ENCODE measurements around the gene TMEM259.

DNA sequence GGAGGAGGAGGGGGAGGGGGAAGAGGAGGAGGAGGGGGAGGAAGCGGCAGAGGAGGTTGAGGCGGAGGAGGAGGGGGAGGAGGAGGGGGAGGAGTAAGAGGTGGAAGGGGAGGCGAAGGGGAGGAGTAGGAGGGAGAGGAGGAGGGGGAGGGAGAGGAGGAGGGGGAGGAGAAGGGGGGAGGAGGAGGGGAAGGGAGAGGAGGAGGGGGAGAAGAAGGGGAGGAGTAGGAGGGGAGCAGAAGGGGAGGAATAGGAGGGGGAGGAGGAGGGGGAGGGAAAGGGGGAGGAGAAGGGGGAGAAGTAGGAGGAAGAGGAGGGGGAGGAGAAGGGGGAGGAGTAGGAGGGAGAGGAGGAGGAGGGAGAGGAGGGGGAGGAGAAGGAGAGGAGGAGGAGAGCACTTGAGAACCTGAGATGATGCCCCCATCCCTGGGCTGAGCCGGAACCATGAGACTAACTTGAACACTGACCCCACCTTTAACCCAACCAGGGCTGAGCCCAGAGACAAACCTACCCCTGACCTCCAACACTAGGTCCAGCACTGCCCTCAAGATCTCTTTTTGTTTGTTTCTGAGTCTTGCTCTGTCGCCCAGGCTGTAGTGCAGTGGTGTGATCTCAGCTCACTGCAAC, 31.5 kb upstream of the TMEM259 start:
- no peak for TF ChIP-seq CTCF (IDR thresholded peaks at IDR 0.05; ENCODE audit: insufficient read depth, low read length)
- no peak for TF ChIP-seq SPI1 (IDR thresholded peaks at IDR 0.05; ENCODE audit: borderline replicate concordance, low read depth)
- TF ChIP-seq GABPA (IDR thresholded peaks at IDR 0.05; ENCODE audit: low read depth): no peak
- TF ChIP-seq, protein P1, sequence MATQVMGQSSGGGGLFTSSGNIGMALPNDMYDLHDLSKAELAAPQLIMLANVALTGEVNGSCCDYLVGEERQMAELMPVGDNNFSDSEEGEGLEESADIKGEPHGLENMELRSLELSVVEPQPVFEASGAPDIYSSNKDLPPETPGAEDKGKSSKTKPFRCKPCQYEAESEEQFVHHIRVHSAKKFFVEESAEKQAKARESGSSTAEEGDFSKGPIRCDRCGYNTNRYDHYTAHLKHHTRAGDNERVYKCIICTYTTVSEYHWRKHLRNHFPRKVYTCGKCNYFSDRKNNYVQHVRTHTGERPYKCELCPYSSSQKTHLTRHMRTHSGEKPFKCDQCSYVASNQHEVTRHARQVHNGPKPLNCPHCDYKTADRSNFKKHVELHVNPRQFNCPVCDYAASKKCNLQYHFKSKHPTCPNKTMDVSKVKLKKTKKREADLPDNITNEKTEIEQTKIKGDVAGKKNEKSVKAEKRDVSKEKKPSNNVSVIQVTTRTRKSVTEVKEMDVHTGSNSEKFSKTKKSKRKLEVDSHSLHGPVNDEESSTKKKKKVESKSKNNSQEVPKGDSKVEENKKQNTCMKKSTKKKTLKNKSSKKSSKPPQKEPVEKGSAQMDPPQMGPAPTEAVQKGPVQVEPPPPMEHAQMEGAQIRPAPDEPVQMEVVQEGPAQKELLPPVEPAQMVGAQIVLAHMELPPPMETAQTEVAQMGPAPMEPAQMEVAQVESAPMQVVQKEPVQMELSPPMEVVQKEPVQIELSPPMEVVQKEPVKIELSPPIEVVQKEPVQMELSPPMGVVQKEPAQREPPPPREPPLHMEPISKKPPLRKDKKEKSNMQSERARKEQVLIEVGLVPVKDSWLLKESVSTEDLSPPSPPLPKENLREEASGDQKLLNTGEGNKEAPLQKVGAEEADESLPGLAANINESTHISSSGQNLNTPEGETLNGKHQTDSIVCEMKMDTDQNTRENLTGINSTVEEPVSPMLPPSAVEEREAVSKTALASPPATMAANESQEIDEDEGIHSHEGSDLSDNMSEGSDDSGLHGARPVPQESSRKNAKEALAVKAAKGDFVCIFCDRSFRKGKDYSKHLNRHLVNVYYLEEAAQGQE (IDR thresholded peaks at IDR 0.05; ENCODE audit: insufficient replicate concordance, low read depth): no peak
